ENCODE data around the gene SPATA31D3.
"Not testable (repeated sequence)": the region's sequence is repeated elsewhere in the genome, so short reads cannot be mapped to it uniquely, and the experiment has no call there.

The SPATA31D3 gene

DNA sequence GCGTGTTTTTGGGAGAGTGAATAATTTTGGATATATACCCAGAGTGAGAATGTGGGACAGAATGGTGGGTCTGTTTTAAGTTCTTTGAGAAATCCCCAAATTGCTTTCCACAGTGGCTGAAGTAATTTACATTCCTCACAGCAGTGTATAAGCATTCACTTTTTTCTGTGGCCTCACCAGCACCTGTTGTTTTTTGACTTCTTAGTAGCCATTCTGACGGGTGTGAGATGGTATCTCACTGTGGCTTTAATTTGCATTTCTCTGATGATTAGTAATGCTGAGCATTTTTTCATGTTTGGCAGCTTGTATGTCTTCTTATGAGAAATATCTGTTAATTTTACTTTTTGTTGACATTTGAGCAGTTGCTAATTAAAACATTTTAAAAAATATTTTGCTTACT lies 35.9 kb downstream of the SPATA31D3 start:
- H3K27me3 ChIP-seq (ENCODE audit: insufficient read depth, low read length) = no peaks in the 10 kb centered on the region
- H3K27ac ChIP-seq (ENCODE audit: low read depth, low read length) = no peak overlapping the region
- no peak overlapping the region for H3K4me3 ChIP-seq (ENCODE audit: low read length)
- H3K4me1 ChIP-seq (ENCODE audit: insufficient read depth, low read length) = no peaks in the 10 kb centered on the region
- no peak overlapping the region for H3K9ac ChIP-seq (ENCODE audit: low read depth, low read length)
- no peaks in the 10 kb centered on the region for H3K36me3 ChIP-seq (ENCODE audit: insufficient read depth, low read length)
- H3K9me3 ChIP-seq (ENCODE audit: insufficient read depth, low read depth, low read length) = no peaks in the 10 kb centered on the region
- WGBS = 88% methylated on average over 2 of the region's 2 CpGs

GRCh38 chr9:81980568-81980967 lies 37.3 kb downstream of the SPATA31D3 start:
- Histone ChIP-seq H3K27me3 (ENCODE audit: insufficient read depth, low read length) (no peaks in the 10 kb centered on the region), H3K27ac (ENCODE audit: low read depth, low read length) (no peak overlapping the region), H3K9ac (ENCODE audit: low read depth, low read length) (no peak overlapping the region), H3K9me3 (ENCODE audit: insufficient read depth, low read depth, low read length) (no peaks in the 10 kb centered on the region), H3K36me3 (ENCODE audit: insufficient read depth, low read length) (no peaks in the 10 kb centered on the region), H3K4me3 (ENCODE audit: low read length) (no peak overlapping the region), H3K4me1 (ENCODE audit: insufficient read depth, low read length) (no peaks in the 10 kb centered on the region)

DNA sequence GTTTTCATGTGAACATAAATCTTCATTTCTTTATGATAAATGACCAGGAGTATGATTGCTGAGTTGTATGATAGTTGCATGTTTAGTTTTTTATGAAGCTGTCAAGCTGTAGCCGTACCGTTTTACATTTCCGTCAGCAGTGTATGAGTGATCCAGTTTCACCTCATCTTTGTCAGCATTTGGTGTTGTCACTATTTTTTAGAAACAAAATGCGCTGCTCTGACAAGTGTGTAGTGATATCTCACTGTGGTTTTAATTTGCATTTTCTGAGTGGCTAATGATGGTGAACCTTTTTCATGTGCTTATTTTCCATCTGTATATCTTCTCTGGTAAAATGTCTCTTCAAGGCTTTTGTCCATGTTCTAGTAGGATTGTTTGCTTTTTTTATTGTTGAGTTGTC lies 38.6 kb downstream of the SPATA31D3 start:
- no peaks in the 10 kb centered on the region for H3K9me3 ChIP-seq (ENCODE audit: insufficient read depth, low read depth, low read length)
- no peak overlapping the region for H3K4me3 ChIP-seq (ENCODE audit: low read length)
- WGBS = 97% methylated on average over 4 of the region's 4 CpGs
- no peaks in the 10 kb centered on the region for H3K4me1 ChIP-seq (ENCODE audit: insufficient read depth, low read length)
- no peaks in the 10 kb centered on the region for H3K27me3 ChIP-seq (ENCODE audit: insufficient read depth, low read length)
- no peaks in the 10 kb centered on the region for H3K36me3 ChIP-seq (ENCODE audit: insufficient read depth, low read length)
- no peak overlapping the region for H3K9ac ChIP-seq (ENCODE audit: low read depth, low read length)
- no peak overlapping the region for H3K27ac ChIP-seq (ENCODE audit: low read depth, low read length)

DNA sequence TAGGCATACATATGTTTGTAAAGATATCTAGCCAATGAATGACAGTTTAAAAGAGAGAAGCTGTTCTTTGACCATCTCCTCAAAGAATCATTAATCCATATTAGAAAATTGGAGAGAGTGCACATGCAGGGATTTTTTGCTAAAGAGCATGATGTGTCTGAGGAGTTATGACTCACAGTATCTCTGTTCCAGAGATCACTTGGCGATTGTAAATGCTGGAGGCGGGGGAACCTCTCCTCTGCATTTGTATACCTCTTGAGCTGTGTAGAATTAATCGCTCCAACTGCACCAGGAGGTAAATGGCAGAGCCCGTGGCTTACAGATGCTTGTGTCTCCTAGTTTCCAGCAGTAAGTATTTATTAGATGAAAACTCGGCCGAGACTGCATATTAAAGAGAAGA lies 41.6 kb downstream of the SPATA31D3 start:
- Histone ChIP-seq H3K9me3 (ENCODE audit: insufficient read depth, low read depth, low read length) (no peaks in the 10 kb centered on the region), H3K27ac (ENCODE audit: low read depth, low read length) (no peak overlapping the region), H3K4me3 (ENCODE audit: low read length) (no peak overlapping the region), H3K36me3 (ENCODE audit: insufficient read depth, low read length) (no peaks in the 10 kb centered on the region), H3K27me3 (ENCODE audit: insufficient read depth, low read length) (no peaks in the 10 kb centered on the region), H3K4me1 (ENCODE audit: insufficient read depth, low read length) (no peaks in the 10 kb centered on the region), H3K9ac (ENCODE audit: low read depth, low read length) (no peak overlapping the region)
- WGBS = 73% methylated on average over 6 of the region's 6 CpGs

DNA sequence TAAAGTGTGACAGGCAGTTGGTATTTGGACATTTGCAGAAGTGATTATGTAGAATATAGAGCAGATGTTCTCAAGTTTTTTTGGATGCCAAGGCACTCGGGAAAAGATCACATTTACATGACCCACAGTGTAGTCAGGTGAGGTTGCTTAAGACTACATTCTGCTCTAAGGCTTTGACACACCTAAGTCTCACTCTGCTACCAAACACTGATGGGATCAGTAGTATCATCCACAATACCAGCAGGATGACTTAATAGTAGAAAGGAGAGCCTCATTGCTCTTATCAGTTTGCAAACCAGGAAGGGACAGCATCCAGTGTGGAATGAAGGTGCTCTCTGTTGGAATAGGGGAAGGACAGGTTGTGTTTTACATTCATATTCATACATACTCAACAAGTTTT lies 42.8 kb downstream of the SPATA31D3 start:
- no peak overlapping the region for H3K9ac ChIP-seq (ENCODE audit: low read depth, low read length)
- no peak overlapping the region for H3K4me3 ChIP-seq (ENCODE audit: low read length)
- no peaks in the 10 kb centered on the region for H3K9me3 ChIP-seq (ENCODE audit: insufficient read depth, low read depth, low read length)
- H3K27me3 ChIP-seq (ENCODE audit: insufficient read depth, low read length) = no peaks in the 10 kb centered on the region
- H3K4me1 ChIP-seq (ENCODE audit: insufficient read depth, low read length) = no peaks in the 10 kb centered on the region
- 90% methylated on average over 1 of the region's 1 CpG for WGBS
- H3K36me3 ChIP-seq (ENCODE audit: insufficient read depth, low read length) = no peaks in the 10 kb centered on the region
- no peak overlapping the region for H3K27ac ChIP-seq (ENCODE audit: low read depth, low read length)

DNA sequence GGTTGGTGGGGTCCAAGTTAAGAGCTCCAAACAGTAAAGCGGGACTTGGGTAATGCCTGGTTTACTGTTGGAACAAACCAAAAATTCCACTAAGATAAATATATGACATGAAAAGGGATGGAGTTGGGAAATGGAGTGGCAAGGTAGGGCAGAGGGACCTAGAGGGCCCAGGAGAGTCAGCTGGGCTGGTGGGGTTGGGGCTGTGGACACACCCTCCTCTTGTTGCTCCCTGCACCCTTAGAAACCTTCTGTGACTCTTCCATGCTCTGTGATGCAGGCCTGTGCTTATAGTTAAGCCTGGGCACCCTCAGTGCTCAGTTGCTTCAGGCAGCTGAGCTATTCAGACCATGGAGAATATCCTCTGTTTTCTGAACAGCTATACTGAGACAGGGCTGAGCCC lies 45.2 kb downstream of the SPATA31D3 start, which contains the start of gene SPATA31D1:
SPATA31D1 (plus strand) TSS at position 301 of the 400 bp plus-strand sequence; CDS start at position 348, 47 bp downstream.
- H3K9ac ChIP-seq (ENCODE audit: low read depth, low read length); H3K36me3 ChIP-seq (ENCODE audit: insufficient read depth, low read length); H3K9me3 ChIP-seq (ENCODE audit: insufficient read depth, low read depth, low read length); H3K27me3 ChIP-seq (ENCODE audit: insufficient read depth, low read length); H3K27ac ChIP-seq (ENCODE audit: low read depth, low read length); H3K4me1 ChIP-seq (ENCODE audit: insufficient read depth, low read length); H3K4me3 ChIP-seq (ENCODE audit: low read length): not testable (repeated sequence)
- WGBS = 100% methylated on average over 1 of the region's 1 CpG

- H3K9ac ChIP-seq (ENCODE audit: low read depth, low read length) = no peak overlapping the region
- no peak overlapping the region for H3K4me3 ChIP-seq (ENCODE audit: low read length)
- H3K36me3 ChIP-seq (ENCODE audit: insufficient read depth, low read length) = no peaks in the 10 kb centered on the region
- H3K9me3 ChIP-seq (ENCODE audit: insufficient read depth, low read depth, low read length) = no peaks in the 10 kb centered on the region
- no peaks in the 10 kb centered on the region for H3K4me1 ChIP-seq (ENCODE audit: insufficient read depth, low read length)
- WGBS = 94% methylated on average over 1 of the region's 1 CpG
- no peaks in the 10 kb centered on the region for H3K27me3 ChIP-seq (ENCODE audit: insufficient read depth, low read length)
- H3K27ac ChIP-seq (ENCODE audit: low read depth, low read length) = no peak overlapping the region
Observed at GRCh38 chr9:81989700-81990099, 46.4 kb downstream of the SPATA31D3 start.

DNA sequence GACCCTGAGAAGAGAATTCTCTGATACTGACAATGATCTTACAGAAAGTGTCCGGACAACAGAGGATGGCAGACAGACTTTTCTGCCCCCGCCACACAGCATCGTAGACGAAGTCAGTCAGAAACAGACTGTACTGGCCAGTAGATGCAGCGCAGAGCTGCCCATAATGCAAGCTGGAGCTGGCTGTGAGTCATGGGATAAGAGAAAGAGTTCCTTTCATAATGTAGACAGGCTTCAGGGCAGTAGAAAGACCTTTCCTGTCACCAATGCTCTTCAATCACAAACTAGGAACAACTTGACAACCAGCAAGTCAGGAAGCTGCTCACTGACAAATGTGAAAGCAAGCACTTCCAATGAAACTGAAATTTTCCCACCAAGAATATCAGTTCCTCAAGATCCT lies 50.4 kb downstream of the SPATA31D3 start:
- 96% methylated on average over 5 of the region's 5 CpGs for WGBS
- Histone ChIP-seq H3K27ac (ENCODE audit: low read depth, low read length) (no peak overlapping the region), H3K9me3 (ENCODE audit: insufficient read depth, low read depth, low read length) (no peaks in the 10 kb centered on the region), H3K36me3 (ENCODE audit: insufficient read depth, low read length) (no peaks in the 10 kb centered on the region), H3K9ac (ENCODE audit: low read depth, low read length) (no peak overlapping the region), H3K4me3 (ENCODE audit: low read length) (no peak overlapping the region), H3K27me3 (ENCODE audit: insufficient read depth, low read length) (no peaks in the 10 kb centered on the region), H3K4me1 (ENCODE audit: insufficient read depth, low read length) (no peaks in the 10 kb centered on the region)
